SU-DHL-6 (cell line): ENCODE measurements around the gene AFG1L.
"Not testable (repeated sequence)": the region's sequence is repeated elsewhere in the genome, so short reads cannot be mapped to it uniquely, and the experiment has no call there.

Source experiments
- H2AFZ ChIP-seq: fragments of 200-600 bp; sonication (generic); 2 replicates; pipeline ENCODE4 v1.6.1; 2014; ENCODE audit warnings: low read depth, mild to moderate bottlenecking, moderate library complexity, mixed read lengths, antibody characterized with exemption, low read length; ENCODE audit not compliant: severe bottlenecking
- H3F3A ChIP-seq: fragments of 200-600 bp; shearing (Covaris generic); 2 replicates; pipeline ENCODE4 v1.6.0; 2016; ENCODE audit warnings: antibody characterized with exemption, mild to moderate bottlenecking; ENCODE audit not compliant: insufficient read depth
- H3K27ac ChIP-seq: fragments of 200-600 bp; sonication (generic); 2 replicates; pipeline ENCODE4 v1.5.1; 2016; ENCODE audit warnings: low read depth, mild to moderate bottlenecking, low read length, moderate library complexity, mixed read lengths
- H3K27me3 ChIP-seq: fragments of 200-600 bp; sonication (generic), shearing (Covaris generic); 2 replicates; pipeline ENCODE4 v1.6.0; 2014; ENCODE audit warnings: mild to moderate bottlenecking, low read length
- H3K36me3 ChIP-seq: fragments of 200-600 bp; sonication (generic); 2 replicates; pipeline ENCODE4 v1.6.1; 2014; ENCODE audit warnings: mild to moderate bottlenecking, low read length, mixed read lengths
- H3K4me2 ChIP-seq: fragments of 300-600, 200-600 bp; shearing (Covaris generic), sonication (generic); 2 replicates; pipeline ENCODE4 v1.6.0; 2014; ENCODE audit warnings: low read length, low read depth, mild to moderate bottlenecking; ENCODE audit not compliant: poor library complexity, severe bottlenecking
- H3K4me3 ChIP-seq: fragments of 200-600 bp; sonication (generic); 2 replicates; pipeline ENCODE4 v1.5.1; 2014; ENCODE audit warnings: antibody characterized with exemption, low read length, mild to moderate bottlenecking, mixed read lengths; ENCODE audit not compliant: insufficient read depth, poor library complexity, severe bottlenecking
- H3K79me2 ChIP-seq: fragments of 200-600 bp; sonication (generic); 2 replicates; pipeline ENCODE4 v1.6.1; 2014; ENCODE audit warnings: mild to moderate bottlenecking, low read length, moderate library complexity; ENCODE audit not compliant: insufficient read depth
- H3K9ac ChIP-seq: fragments of 200-600 bp; sonication (generic); 2 replicates; pipeline ENCODE4 v1.7.0; 2014; ENCODE audit warnings: mild to moderate bottlenecking, low read length
- H3K9me2 ChIP-seq: fragments of 200-600 bp; sonication (generic); replicated peaks from 2 replicates; pipeline ENCODE4 v1.6.1; 2014; ENCODE audit warnings: low read length; ENCODE audit not compliant: insufficient read depth
- H3K9me3 ChIP-seq: fragments of 200-600 bp; sonication (generic); 2 replicates; pipeline ENCODE4 v1.6.1; 2014; ENCODE audit warnings: low read length, mixed read lengths; ENCODE audit not compliant: insufficient read depth
- H4K20me1 ChIP-seq: fragments of 200-600 bp; sonication (generic); 2 replicates; pipeline ENCODE4 v1.6.1; 2014; ENCODE audit warnings: low read depth, mild to moderate bottlenecking, antibody characterized with exemption, low read length, moderate library complexity, mixed read lengths
- EZH2phosphoT487 ChIP-seq: fragments of 200-600 bp; sonication (generic), shearing (Covaris generic); conservative IDR thresholded peaks from 2 replicates; pipeline ENCODE4 v1.6.1; 2018; ENCODE audit warnings: mild to moderate bottlenecking, antibody characterized with exemption, low read length, moderate library complexity, mixed read lengths
- TF ChIP-seq, protein P1 (sequence below): fragments of 200-600 bp; sonication (generic); IDR thresholded peaks from one replicate; pipeline ENCODE4 v1.5.1; 2017; ENCODE audit warnings: antibody characterized with exemption, mild to moderate bottlenecking, low read length, moderate library complexity; ENCODE audit not compliant: insufficient read depth, poor library complexity, severe bottlenecking

The AFG1L gene

DNA sequence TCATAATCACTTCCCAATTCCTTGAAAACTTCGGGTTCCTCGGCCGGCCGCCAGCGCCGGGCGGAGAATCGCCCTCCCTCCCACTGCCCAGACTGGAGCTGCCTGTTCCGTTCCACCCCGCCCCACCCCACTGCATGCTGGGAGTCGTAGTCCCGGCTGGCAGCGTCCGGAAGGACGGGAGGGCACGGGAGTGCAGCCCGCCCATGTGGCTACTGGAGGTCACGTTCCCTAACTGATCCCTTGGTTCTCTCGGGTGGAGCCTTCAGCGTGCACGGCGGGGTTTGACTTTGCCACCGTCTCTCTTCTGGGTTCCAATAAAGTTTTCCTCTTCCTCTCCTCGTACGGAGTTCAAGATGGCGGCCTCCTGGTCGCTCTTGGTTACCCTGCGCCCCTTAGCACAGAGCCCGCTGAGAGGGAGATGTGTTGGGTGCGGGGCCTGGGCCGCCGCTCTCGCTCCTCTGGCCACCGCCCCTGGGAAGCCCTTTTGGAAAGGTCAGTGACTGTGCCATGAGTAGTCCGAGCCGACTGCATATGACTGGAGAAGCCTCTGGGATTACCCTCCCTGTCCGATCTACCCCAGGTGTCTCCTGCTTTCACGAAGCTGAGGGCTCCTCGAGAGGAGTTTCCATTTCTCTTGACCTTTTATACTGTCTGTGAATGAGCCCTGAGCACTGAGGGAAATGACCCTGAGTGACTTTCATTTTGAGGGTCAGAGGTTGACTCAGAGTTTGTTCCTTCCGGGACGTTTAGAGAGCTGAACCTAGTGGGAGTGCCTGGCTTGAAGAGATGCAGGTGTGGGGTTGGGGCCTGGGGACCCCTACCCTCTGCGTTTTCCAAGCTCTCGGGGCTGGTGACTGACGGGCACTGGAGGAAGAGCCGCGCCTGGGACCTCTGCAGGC is at the start of gene AFG1L:
TSS of gene AFG1L (plus strand) at position 328 of the 899 bp plus-strand sequence. CDS start at position 354, 26 bp downstream.
- no peaks in the 10 kb centered on the region for H3K27me3 ChIP-seq

DNA sequence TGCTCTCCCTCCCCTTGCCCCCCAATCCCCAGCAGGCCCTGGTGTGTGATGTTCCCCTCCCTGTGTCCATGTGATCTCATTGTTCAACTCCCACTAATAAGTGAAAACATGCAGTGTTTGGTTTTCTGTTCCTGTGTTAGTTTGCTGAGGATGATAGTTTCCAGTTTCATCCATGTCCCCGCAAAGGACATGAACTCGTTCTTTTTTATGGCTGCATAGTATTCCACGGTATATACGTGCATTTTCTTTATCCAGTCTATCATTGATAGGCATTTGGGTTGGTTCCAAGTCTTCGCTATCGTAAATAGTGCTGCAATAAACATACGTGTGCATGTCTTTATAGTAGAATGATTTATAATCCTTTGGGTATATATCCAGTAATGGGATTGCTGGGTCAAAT is 49.8 kb upstream of the AFG1L start:
- H3K79me2 ChIP-seq: peaks cover 89% of the 10 kb centered on the region
- not testable (repeated sequence) for H3K9ac ChIP-seq, H3K4me3 ChIP-seq, H3K36me3 ChIP-seq, H3K27me3 ChIP-seq, H2AFZ ChIP-seq, H3K9me3 ChIP-seq, H3K4me2 ChIP-seq, H3K27ac ChIP-seq, H4K20me1 ChIP-seq, H3K9me2 ChIP-seq, H3F3A ChIP-seq

More for the DNA sequence above, at the start of gene AFG1L:
- Histone ChIP-seq H3K9me3 (no peaks in the 10 kb centered on the region), H3K9me2 (no peaks in the 10 kb centered on the region), H4K20me1 (no peaks in the 10 kb centered on the region), H3K36me3 (no peaks in the 10 kb centered on the region), H3F3A (peaks cover 14% of the 10 kb centered on the region; the same call in 1 of the 2 replicates), H3K9ac (peak within 1 kb of the TSS; percentile 89), H3K4me3 (peak within 1 kb of the TSS; percentile 82), H3K4me2 (peak within 1 kb of the TSS; percentile 72), H3K79me2 (peaks cover 3% of the 10 kb centered on the region; the same call in 1 of the 2 replicates), H2AFZ (peak within 1 kb of the TSS; percentile 98), H3K27ac (peak within 1 kb of the TSS; percentile 70)
- TF ChIP-seq EZH2phosphoT487: no peak
- TF ChIP-seq, protein P1, sequence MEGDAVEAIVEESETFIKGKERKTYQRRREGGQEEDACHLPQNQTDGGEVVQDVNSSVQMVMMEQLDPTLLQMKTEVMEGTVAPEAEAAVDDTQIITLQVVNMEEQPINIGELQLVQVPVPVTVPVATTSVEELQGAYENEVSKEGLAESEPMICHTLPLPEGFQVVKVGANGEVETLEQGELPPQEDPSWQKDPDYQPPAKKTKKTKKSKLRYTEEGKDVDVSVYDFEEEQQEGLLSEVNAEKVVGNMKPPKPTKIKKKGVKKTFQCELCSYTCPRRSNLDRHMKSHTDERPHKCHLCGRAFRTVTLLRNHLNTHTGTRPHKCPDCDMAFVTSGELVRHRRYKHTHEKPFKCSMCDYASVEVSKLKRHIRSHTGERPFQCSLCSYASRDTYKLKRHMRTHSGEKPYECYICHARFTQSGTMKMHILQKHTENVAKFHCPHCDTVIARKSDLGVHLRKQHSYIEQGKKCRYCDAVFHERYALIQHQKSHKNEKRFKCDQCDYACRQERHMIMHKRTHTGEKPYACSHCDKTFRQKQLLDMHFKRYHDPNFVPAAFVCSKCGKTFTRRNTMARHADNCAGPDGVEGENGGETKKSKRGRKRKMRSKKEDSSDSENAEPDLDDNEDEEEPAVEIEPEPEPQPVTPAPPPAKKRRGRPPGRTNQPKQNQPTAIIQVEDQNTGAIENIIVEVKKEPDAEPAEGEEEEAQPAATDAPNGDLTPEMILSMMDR: no peak

DNA sequence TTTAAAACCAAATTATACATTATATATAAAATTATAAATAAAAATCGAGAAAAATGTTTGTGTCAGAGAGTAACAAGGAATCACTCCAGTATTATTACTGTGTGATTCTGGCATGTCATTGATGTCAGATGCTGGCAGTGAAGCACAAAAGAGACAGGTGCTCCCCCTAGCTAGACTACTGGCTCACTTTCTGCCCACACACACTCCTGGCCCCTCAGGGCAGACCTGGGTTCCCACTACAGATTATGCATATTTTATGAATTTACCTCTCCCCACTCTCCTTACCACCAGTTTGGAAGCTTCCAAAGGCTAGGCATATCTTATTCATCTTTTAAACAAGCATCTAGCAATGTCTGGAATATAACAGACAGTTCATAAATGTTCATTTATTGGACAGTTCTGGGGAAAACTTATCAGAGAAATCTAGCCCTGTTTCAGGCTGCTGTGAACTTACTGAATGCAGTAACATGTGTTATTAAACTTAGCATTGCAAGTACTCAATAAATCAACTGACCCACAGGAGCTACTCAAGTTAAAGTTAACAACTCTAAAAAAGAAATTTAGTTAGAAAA is 46.8 kb upstream of the AFG1L start:
- Histone ChIP-seq H3K27me3 (no peaks in the 10 kb centered on the region), H3K4me2 (no peak overlapping the region), H4K20me1 (no peaks in the 10 kb centered on the region), H3F3A (no peaks in the 10 kb centered on the region; the same call in 1 of the 2 replicates), H3K9ac (no peak overlapping the region), H2AFZ (no peak overlapping the region), H3K36me3 (peaks cover 4% of the 10 kb centered on the region; the same call in 1 of the 2 replicates), H3K9me2 (no peaks in the 10 kb centered on the region), H3K79me2 (peaks cover 93% of the 10 kb centered on the region), H3K4me3 (no peak overlapping the region), H3K9me3 (no peaks in the 10 kb centered on the region), H3K27ac (no peak overlapping the region)
- no peak for TF ChIP-seq EZH2phosphoT487
- TF ChIP-seq, protein P1: no peak
